ENCODE results near the gene ENPEP.

The ENPEP gene

DNA sequence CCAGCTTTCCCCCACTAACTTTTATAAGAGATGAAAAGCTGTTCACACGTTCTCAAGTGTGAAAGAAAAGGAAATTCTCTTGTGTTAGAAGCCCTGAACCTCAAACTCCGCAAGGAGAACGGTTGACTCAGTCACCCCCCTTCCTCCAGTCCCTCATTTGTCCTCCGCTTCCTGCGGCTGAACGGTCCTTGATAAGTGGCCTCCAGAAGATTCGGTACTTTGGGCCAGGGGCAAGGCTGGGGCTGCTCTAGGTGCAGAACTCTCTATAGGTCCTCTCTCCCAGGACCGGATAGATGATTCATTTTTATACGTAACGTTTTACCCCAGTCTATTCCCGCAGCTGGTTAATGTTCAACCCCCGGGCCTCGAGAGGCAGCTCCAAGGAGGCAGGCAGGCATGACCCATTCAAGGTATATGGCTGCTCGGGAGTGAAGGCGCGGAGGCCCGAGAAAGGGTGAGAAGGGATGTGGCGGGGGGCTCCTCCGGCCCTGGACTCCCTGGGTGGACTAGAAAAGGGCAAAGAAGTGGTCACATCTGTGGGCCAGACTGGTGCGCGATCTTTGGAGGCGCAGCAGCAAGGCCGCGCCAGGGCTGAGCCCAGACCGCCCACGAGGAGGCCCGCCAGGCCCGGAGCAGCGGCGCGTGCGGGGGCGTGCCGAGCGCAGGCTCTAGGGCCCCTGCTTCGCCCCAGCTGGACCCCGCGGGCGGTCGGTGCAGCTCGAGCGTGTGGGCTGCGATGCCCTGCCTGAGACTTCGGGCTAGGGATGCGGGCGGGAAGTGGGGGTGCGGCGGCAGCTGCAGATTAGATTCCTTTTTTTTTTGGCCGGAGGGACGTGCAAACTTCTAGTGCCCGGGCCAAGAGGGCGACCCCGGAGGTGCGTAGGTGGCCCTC is 135.2 kb downstream of the ENPEP start:
- DNase-seq: no peak

DNA sequence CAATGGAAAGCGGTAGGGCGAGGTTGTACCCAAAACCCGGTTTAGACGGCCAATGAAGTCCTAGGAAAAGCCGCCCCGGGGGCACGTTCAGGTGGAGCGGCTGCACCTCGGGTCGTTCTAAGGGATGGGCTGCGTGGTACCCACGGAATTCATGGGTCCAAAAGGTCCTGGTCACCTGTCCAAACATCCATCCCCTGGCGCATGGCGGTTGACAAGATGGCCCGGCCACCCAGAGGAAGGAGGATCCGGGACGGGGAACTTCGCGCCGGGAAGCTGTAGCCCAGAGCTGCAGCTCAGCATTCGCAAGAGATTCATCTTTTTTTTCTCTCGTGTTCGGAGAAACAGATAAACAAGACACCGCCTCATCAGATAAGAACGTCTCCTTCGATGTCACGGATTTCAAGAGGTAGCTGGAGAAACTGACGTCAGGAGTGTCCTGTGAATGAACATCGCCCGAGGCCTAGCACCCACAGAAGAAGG is 136.1 kb downstream of the ENPEP start:
- no peak for DNase-seq

DNA sequence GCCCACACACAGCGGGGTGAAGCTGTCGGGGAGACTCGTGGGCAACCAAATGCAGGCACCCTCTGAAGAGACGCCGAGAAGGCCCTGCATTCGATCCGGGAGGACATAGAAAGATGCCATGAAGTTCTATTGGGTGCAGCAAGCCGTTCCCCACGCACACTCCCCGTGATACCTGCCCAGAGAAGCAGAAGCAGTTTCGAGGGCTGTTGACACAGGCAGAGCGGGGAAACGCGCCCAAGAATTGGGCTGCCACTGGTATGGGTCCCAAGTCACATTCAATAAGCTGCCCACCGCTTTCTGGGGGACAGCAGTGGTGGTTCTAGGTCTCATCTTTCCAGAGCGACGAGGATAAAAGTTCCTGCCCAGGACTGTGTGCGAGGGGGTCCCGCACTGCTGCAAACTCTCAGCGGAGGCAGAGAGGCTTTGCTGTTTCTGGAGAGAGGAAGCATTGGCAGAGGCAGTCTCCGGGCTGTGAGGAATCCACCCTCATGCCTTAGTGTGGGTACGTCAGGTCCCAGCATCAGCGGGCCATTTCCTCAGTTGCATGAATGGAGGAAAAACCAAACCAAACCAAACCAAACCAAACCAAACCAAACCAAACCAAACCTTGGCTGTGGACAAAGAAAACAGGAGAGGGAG is 136.8 kb downstream of the ENPEP start:
- no peak for DNase-seq

DNA sequence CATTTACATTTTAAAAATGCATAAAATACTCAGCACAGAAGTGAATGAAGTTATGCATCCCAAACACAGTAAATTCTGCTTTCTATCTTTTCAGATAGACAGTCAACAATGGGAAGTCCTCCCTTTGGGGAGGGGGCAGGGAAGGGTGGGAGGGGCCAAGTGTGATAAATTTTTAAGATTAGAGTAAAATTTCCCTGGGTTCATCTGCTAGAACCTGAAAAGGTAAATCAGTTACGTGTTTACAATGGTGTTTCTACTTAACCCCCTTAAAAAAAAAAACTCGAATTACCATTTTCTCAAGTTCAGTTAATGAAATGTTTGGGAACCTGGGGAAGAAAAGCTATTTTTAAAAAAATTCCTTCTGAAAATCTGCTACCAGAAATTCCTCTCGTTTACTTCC is 137.8 kb downstream of the ENPEP start:
- DNase-seq: no peak

DNA sequence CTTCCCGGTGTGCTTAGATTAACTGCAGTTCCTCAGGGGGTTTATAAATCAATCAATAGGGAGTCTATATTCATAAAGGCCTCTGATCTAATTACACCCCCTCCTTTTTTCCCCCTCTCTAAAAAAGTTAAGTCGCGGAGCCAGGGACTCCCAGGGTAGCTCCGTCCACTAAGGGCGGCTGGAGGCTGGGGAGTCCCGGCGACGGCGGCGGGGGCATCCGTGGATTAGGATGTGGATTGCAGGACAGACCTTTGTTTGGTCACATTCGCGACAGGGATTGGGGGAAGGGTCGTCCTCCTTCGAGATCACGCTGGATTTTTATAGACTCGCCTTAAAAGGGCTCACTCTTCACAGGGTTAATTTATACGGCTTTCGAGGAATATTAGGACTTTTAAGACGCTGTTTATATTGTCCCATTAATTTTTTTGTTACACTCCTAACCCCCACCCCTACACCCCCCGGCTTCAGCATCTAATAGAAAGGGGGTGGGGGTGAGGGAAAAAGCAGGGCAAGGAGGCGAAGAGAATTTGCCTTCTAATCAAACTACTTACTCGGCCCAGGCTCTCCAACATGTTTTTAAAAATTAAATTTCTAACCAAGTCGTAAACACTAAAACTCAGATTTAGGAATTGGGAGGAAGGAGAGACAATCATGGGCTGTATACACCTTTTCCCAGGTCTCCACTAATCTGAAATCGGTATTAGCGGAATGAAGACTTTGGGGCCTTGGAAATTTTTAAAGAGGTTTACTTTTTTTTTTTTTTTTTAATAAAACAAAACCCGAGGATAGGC is 138.4 kb downstream of the ENPEP start:
- DNase-seq: no peak

Data from NCI-H1436 treated with DMSO at 0.1 percent for 48 hours (cell line).